GM19025 (cell line): Measurements from ENCODE around the gene RIOX2.
"Not testable (repeated sequence)": the region's sequence is repeated elsewhere in the genome, so short reads cannot be mapped to it uniquely, and the experiment has no call there.

Experiments used
- ATAC-seq: cut with Tn5 transposase; IDR thresholded peaks from one replicate; pipeline ENCODE4 v1.9.1; 2021; ENCODE audit warnings: mild to moderate bottlenecking, low read depth, moderate library complexity; ENCODE audit not compliant: unreplicated experiment

The RIOX2 gene

GRCh38 chr3:97917813-97918536 lies 54.3 kb downstream of the RIOX2 start:
- no peak for ATAC-seq

- ATAC-seq, result no peak
Measured at GRCh38 chr3:97916576-97916975, 55.7 kb downstream of the RIOX2 start.

GRCh38 chr3:97914388-97914787 lies 57.8 kb downstream of the RIOX2 start:
- no peak for ATAC-seq

- ATAC-seq, result no peak
Measured at GRCh38 chr3:97911459-97911858, 60.8 kb downstream of the RIOX2 start.

GRCh38 chr3:97910931-97911351 lies 61.3 kb downstream of the RIOX2 start:
- no peak for ATAC-seq

- ATAC-seq, result not testable (repeated sequence)
Measured at GRCh38 chr3:97910236-97910831, 61.9 kb downstream of the RIOX2 start.

- not testable (repeated sequence) for ATAC-seq
Measured at GRCh38 chr3:97909830-97910229, 62.4 kb downstream of the RIOX2 start.

GRCh38 chr3:97901313-97902248 lies 70.7 kb downstream of the RIOX2 start:
- ATAC-seq, result no peak

GRCh38 chr3:97899331-97899730 lies 72.9 kb downstream of the RIOX2 start:
- no peak for ATAC-seq

- ATAC-seq, result no peak
Measured at GRCh38 chr3:97896547-97896946, 75.7 kb downstream of the RIOX2 start.

- no peak for ATAC-seq
Measured at GRCh38 chr3:97896129-97896528, 76.1 kb downstream of the RIOX2 start.

- ATAC-seq, result peak; percentile 58
Measured at GRCh38 chr3:97895216-97895615, 77.0 kb downstream of the RIOX2 start.

- ATAC-seq, result no peak
Measured at GRCh38 chr3:97892852-97893251, 79.4 kb downstream of the RIOX2 start.
